H4 (cell line): ENCODE results near the gene RND1. TPM values are rescaled to one million over a fixed set of nuclear protein-coding genes. Genes with fewer than 3 reads are reported as not detected.

Source experiments
- DNase-seq: peaks from one replicate; pipeline ENCODE4 v3.0.0-alpha.2; 2015; ENCODE audit warnings: low spot score
- total RNA-seq: library from RNA; depleted of rRNA; stranded (reverse); fragments of >200 nt; shearing (Covaris generic); gene quantifications from 2 replicates; pipeline ENCODE4 v1.2.3, GENCODE V29; 2014; rRNA removed

The RND1 gene
- total RNA-seq, 1 experiment from 2014 or later: 0.06 TPM

DNA sequence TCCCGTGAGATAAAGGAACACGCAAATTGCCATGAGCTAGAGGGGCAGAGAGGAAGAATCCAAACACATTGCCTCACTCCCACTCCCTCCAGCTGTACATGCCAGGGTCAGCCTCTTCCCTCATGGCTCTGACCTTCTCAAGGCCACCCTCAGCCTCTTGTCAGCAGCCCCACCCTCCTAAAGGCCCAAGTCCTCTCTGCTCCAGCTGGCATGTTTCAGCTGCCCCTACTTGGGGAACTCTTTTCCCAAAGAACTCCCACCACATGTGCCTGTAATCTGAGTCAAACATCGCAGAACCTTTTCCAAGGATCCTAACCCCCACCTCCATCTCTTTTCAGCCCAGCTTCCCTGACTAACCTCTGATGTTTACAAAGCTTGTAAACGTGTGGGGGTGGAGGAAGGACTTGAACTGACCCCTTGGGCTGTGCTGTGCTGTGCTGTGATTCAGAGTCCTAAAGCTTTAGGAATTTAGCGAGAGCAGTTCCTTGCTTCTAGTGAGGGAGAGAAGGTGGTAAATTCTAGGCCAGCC is 54.7 kb downstream of the RND1 start:
- peak; percentile 82 for DNase-seq

DNA sequence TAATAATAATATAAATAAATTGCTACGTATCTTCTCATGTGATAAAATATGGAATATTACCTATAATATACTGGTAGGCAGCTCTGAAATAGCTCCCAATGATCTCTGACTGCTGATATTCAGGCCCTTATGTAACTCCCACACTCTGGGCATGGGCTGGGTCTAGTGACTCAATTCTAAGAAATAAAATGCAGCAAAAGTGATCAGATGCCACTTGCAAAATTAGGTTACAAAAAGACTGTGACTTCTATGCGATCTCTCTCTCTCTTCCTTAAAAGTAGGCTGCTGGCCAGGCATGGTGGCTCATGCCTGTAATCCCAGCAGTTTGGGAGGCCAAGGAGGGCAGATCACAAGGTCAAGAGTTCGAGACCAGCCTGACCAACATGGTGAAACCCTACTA is 57.7 kb downstream of the RND1 start:
- DNase-seq: no peak

Other genes starting within 250 kb of the RND1 start
- gene KANSL2, start 183.6 kb downstream of the RND1 start, total RNA-seq: 70.0 and 87.5 TPM in 2 replicates
- gene CCNT1, start 149.2 kb downstream of the RND1 start, total RNA-seq: 25.7 and 26.9 TPM in 2 replicates
- 7.8 and 8.5 TPM in 2 replicates for gene ADCY6, start 76.8 kb downstream of the RND1 start, total RNA-seq
- 15.1 and 17.7 TPM in 2 replicates for gene CACNB3, start 47.4 kb downstream of the RND1 start, total RNA-seq
- gene DDX23, start 13.7 kb downstream of the RND1 start, total RNA-seq: 65.5 and 75.0 TPM in 2 replicates
- gene FKBP11, start 59.6 kb upstream of the RND1 start, total RNA-seq: 12.1 and 14.2 TPM in 2 replicates
- 111 and 127 TPM in 2 replicates for gene ARF3, start 91.6 kb upstream of the RND1 start, total RNA-seq
- 0.08 TPM in 1 of 2 replicates, not detected in the other for gene WNT10B, start 105.9 kb upstream of the RND1 start, total RNA-seq
- not detected in 2 replicates for gene WNT1, start 112.5 kb upstream of the RND1 start, total RNA-seq
- 0.06 and 0.14 TPM in 2 replicates for gene DDN, start 133.5 kb upstream of the RND1 start, total RNA-seq
- 94.4 and 105 TPM in 2 replicates for gene PRKAG1, start 152.9 kb upstream of the RND1 start, total RNA-seq
- 6.9 and 9.4 TPM in 2 replicates for gene KMT2D, start 194.9 kb upstream of the RND1 start, total RNA-seq
- 0.99 and 2.4 TPM in 2 replicates for gene RHEBL1, start 204.1 kb upstream of the RND1 start, total RNA-seq
- 0.02 TPM in 1 of 2 replicates, not detected in the other for gene DHH, start 228.9 kb upstream of the RND1 start, total RNA-seq
- gene LMBR1L, start 245.0 kb upstream of the RND1 start, total RNA-seq: 10.6 and 27.3 TPM in 2 replicates